GM19043 (cell line): ENCODE data around the gene CREBL2.
"Not testable (repeated sequence)": the region's sequence is repeated elsewhere in the genome, so short reads cannot be mapped to it uniquely, and the experiment has no call there.

ENCODE experiments used
- ATAC-seq: cut with Tn5 transposase; IDR thresholded peaks from one replicate; pipeline ENCODE4 v1.9.1; 2021; ENCODE audit warnings: low read depth; ENCODE audit not compliant: unreplicated experiment

Gene CREBL2

GRCh38 chr12:12628013-12628412 lies 16.3 kb downstream of the CREBL2 start:
- no peak for ATAC-seq

- ATAC-seq: no peak
These were observed 19.2 kb downstream of the CREBL2 start for GRCh38 chr12:12630850-12631249.

GRCh38 chr12:12635651-12636050 lies 24.0 kb downstream of the CREBL2 start:
- no peak for ATAC-seq

GRCh38 chr12:12636641-12637040 lies 25.0 kb downstream of the CREBL2 start:
- ATAC-seq: peak; percentile 94

- ATAC-seq: not testable (repeated sequence)
These were observed 28.3 kb downstream of the CREBL2 start for GRCh38 chr12:12639995-12640394.

GRCh38 chr12:12641650-12642049 lies 30.0 kb downstream of the CREBL2 start:
- ATAC-seq: no peak

- no peak for ATAC-seq
These were observed 31.2 kb downstream of the CREBL2 start for GRCh38 chr12:12642916-12643315.

GRCh38 chr12:12645485-12645884 lies 33.8 kb downstream of the CREBL2 start:
- no peak for ATAC-seq

GRCh38 chr12:12645968-12646367 lies 34.3 kb downstream of the CREBL2 start:
- ATAC-seq: peak; percentile 53

- ATAC-seq: no peak
These were observed 34.9 kb downstream of the CREBL2 start for GRCh38 chr12:12646483-12647072.

- ATAC-seq: no peak
These were observed 36.6 kb downstream of the CREBL2 start for GRCh38 chr12:12648284-12648683.

GRCh38 chr12:12648951-12649650 lies 37.4 kb downstream of the CREBL2 start:
- no peak for ATAC-seq

- ATAC-seq: no peak
These were observed 40.1 kb downstream of the CREBL2 start for GRCh38 chr12:12651752-12652151.

- not testable (repeated sequence) for ATAC-seq
These were observed 41.0 kb downstream of the CREBL2 start for GRCh38 chr12:12652704-12653103.

GRCh38 chr12:12653922-12654321 lies 42.2 kb downstream of the CREBL2 start:
- no peak for ATAC-seq

- no peak for ATAC-seq
These were observed 43.2 kb downstream of the CREBL2 start for GRCh38 chr12:12654691-12655460.

GRCh38 chr12:12660201-12660600 lies 48.5 kb downstream of the CREBL2 start:
- ATAC-seq: no peak

GRCh38 chr12:12661086-12661856 lies 49.6 kb downstream of the CREBL2 start:
- ATAC-seq: no peak

GRCh38 chr12:12663644-12664294 lies 52.1 kb downstream of the CREBL2 start:
- ATAC-seq: no peak

GRCh38 chr12:12665194-12665593 lies 53.5 kb downstream of the CREBL2 start:
- no peak for ATAC-seq
